ENCODE data around the gene SUPT6H.

- TF ChIP-seq CTCF (IDR thresholded peaks at IDR 0.05; ENCODE audit: poor library complexity) (no peak), EZH2 (IDR thresholded peaks at IDR 0.05; ENCODE audit: borderline replicate concordance) (no peak), EZH2phosphoT487 (IDR thresholded peaks at IDR 0.05; ENCODE audit: low read depth, severe bottlenecking, unreplicated experiment) (no peak)
Observed at GRCh38 chr17:28745786-28746411, 83.9 kb downstream of the SUPT6H start.

All from hepatocyte (in vitro differentiated cells).